Progenitor cell of endocrine pancreas (in vitro differentiated cells): ENCODE measurements around the gene ASIC2. TPM values are rescaled to one million over a fixed set of nuclear protein-coding genes. Genes with fewer than 3 reads are reported as not detected.

Experiments
- DNase-seq: peaks from one replicate; pipeline ENCODE4 v3.0.0; 2021; ENCODE audit warnings: low spot score; ENCODE audit not compliant: unreplicated experiment
- H3K27ac Mint-ChIP-seq: 2 replicates; pipeline ENCODE4 v1.8.0; 2021; ENCODE audit warnings: mild to moderate bottlenecking, moderate library complexity, mixed read lengths
- H3K27me3 Mint-ChIP-seq: 2 replicates; pipeline ENCODE4 v1.8.0; 2021; ENCODE audit warnings: mixed read lengths
- H3K36me3 Mint-ChIP-seq: 2 replicates; pipeline ENCODE4 v1.8.0; 2022; ENCODE audit warnings: mixed read lengths; ENCODE audit not compliant: insufficient read depth
- H3K4me1 Mint-ChIP-seq: 2 replicates; pipeline ENCODE4 v1.8.0; 2021; ENCODE audit warnings: low read depth, mixed read lengths
- H3K4me3 Mint-ChIP-seq: 2 replicates; pipeline ENCODE4 v1.8.0; 2021; ENCODE audit warnings: low read depth, mild to moderate bottlenecking, moderate library complexity, mixed read lengths
- H3K9me3 Mint-ChIP-seq: 2 replicates; pipeline ENCODE4 v1.8.0; 2021; ENCODE audit warnings: low read depth, mixed read lengths
- total RNA-seq: library from RNA; stranded (reverse); gene quantifications from 2 replicates; pipeline ENCODE4 v1.2.1, GENCODE V29; 2021
- TF ChIP-seq, protein P1 (sequence below): fragments of 200-600 bp; sonication (generic); IDR thresholded peaks from one replicate; pipeline ENCODE4 v1.5.0; 2021; ENCODE audit warnings: antibody characterized with exemption, mild to moderate bottlenecking; ENCODE audit not compliant: unreplicated experiment

ASIC2 gene
- total RNA-seq, 1 donor from 2014 or later, result 0.29 TPM

DNA sequence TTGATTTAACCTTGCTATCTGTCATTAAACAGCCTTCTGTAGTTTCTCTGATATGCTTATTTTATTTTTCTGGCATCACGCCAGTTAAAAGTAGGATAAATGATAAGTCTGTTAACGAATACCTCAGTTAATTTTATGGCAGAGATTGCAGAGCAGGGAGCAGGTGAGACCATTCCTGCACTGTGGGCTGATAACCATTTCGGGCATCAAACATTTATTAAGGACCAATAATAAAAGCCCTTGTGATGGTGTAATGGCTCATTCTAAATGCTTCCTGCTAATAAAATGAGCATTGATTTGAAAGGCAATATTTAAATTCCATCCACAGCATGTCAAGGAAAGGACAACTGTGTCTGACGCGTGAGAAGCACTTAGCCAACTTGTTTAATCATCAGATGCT, 94.1 kb downstream of the ASIC2 start:
- H3K36me3 Mint-ChIP-seq, result no peaks in the 10 kb centered on the region
- H3K27ac Mint-ChIP-seq, result no peak overlapping the region
- no peak for DNase-seq
- H3K27me3 Mint-ChIP-seq, result peaks cover 65% of the 10 kb centered on the region
- no peaks in the 10 kb centered on the region for H3K9me3 Mint-ChIP-seq
- no peak overlapping the region for H3K4me3 Mint-ChIP-seq
- TF ChIP-seq, protein P1, sequence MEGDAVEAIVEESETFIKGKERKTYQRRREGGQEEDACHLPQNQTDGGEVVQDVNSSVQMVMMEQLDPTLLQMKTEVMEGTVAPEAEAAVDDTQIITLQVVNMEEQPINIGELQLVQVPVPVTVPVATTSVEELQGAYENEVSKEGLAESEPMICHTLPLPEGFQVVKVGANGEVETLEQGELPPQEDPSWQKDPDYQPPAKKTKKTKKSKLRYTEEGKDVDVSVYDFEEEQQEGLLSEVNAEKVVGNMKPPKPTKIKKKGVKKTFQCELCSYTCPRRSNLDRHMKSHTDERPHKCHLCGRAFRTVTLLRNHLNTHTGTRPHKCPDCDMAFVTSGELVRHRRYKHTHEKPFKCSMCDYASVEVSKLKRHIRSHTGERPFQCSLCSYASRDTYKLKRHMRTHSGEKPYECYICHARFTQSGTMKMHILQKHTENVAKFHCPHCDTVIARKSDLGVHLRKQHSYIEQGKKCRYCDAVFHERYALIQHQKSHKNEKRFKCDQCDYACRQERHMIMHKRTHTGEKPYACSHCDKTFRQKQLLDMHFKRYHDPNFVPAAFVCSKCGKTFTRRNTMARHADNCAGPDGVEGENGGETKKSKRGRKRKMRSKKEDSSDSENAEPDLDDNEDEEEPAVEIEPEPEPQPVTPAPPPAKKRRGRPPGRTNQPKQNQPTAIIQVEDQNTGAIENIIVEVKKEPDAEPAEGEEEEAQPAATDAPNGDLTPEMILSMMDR, result no peak
- H3K4me1 Mint-ChIP-seq, result no peaks in the 10 kb centered on the region

DNA sequence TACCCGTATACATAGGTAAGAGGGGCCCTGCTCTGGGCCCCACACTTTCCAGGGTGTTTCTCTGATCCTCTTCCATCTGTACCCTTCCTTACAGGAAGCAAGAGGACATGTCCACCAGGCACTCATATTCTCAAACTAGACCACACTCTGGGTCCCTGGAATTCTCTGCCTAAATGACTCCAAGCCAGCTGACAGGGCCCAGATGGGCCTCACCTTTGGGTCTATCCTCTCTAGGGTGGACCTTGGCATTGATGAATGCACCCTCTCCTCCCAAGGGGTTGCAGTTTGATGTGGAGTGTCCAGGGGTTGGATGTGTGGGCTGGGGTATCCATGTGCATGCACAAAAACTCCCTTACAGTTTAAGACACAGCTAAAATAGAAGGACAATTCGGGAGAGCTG, 95.8 kb downstream of the ASIC2 start:
- H3K9me3 Mint-ChIP-seq, result no peaks in the 10 kb centered on the region
- no peaks in the 10 kb centered on the region for H3K36me3 Mint-ChIP-seq
- H3K4me3 Mint-ChIP-seq, result no peak overlapping the region
- H3K27me3 Mint-ChIP-seq, result peaks cover 68% of the 10 kb centered on the region
- TF ChIP-seq, protein P1, result no peak
- no peak for DNase-seq
- no peak overlapping the region for H3K27ac Mint-ChIP-seq
- H3K4me1 Mint-ChIP-seq, result no peaks in the 10 kb centered on the region

DNA sequence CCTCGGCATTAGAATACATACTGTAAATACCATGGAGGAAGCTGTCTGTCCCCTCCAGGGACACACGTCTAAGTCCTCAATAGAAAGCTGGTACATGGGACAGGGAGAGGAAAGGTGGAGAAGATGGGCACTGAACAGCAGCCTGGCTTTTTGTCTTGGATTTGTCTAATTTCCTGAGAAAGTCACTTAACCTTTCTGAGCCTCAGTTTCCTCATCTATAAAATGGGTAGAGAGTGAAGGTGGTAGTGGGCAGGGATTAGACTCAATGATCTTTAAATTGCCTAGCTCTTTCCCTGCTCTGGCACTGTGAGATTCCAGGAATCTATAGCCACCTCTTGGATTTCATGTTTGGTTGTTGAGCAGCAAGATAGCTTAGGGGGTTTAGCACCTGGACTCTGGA, 96.2 kb downstream of the ASIC2 start:
- Mint-ChIP-seq H3K9me3 (no peaks in the 10 kb centered on the region), H3K4me1 (no peaks in the 10 kb centered on the region), H3K4me3 (no peak overlapping the region), H3K27ac (no peak overlapping the region), H3K36me3 (no peaks in the 10 kb centered on the region), H3K27me3 (peaks cover 66% of the 10 kb centered on the region)
- TF ChIP-seq, protein P1, result no peak
- DNase-seq, result no peak

DNA sequence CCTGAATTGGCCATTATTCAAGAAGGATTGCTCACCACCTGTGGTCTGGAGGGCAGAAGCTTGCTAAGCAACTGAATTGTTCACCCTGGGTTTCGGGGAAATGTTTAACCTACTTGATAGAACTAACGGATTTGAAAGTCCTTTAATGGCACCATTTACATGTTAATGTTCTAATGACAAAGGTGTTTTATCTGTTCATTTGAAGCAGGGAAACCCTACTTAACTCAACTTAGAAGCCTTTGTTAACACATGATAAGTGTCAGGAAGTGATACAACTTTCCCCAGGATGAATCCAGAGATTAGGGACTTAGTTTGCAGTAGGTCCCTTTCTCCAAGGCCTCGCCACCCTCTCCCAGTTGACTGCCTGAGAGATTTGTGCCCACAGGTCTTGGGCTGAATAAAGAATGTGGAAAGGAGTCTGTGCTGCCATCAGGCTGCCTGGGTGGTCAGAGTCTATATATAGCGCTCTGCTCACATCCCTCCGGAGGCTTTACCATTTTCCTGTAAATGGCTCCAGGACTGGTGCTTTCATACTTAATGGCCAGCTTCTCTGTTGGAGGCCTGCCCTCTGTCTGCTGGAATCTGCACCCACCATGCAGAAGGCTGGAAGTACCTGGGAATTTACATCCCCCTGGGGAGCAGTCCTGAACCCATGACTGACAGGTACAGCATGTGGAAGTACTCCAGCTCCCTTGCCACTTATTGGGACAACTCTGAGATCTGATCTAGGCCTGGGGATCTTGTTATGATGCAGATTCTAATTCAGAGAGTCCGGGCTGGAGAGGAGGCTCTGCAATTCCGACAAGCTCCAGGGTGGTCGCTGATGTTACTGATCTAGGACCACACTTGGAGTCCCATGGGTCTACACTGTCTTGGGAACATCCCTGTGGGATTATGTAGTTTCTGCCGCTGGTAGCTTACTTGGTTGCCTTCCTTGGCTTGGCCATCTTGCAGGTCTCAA, 99.9 kb downstream of the ASIC2 start:
- H3K4me3 Mint-ChIP-seq, result no peak overlapping the region
- TF ChIP-seq, protein P1, result no peak
- H3K27ac Mint-ChIP-seq, result no peak overlapping the region
- no peak for DNase-seq
- no peaks in the 10 kb centered on the region for H3K36me3 Mint-ChIP-seq
- no peaks in the 10 kb centered on the region for H3K4me1 Mint-ChIP-seq
- peaks cover 64% of the 10 kb centered on the region for H3K27me3 Mint-ChIP-seq
- no peaks in the 10 kb centered on the region for H3K9me3 Mint-ChIP-seq

DNA sequence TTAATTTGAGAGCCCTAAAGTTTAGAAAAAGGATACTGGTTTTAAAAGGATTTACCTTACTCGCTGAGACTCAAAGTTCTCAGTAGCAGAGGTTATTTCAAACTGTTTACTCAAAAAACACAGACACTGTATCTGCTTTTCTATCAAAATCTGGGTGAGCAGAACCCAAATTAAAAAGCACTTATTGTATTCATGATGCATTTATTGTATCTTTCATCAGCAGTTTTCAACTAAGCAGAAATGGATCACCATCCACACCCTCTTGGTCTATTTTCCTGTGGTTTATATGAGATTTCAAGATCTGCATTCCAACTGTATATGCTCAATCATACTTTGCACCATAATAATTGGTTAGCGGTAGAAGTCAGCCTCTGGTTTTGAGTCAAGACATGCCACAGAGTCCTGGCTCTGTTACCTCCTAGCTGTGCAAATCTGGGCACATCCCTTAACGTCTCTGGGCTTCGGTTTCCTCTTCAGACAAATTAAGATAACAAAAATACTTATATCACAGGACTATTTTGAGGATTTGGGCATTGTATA, 109.5 kb downstream of the ASIC2 start:
- no peaks in the 10 kb centered on the region for H3K36me3 Mint-ChIP-seq
- peaks cover 25% of the 10 kb centered on the region for H3K27me3 Mint-ChIP-seq
- H3K27ac Mint-ChIP-seq, result no peak overlapping the region
- H3K4me3 Mint-ChIP-seq, result no peak overlapping the region
- no peaks in the 10 kb centered on the region for H3K9me3 Mint-ChIP-seq
- H3K4me1 Mint-ChIP-seq, result no peaks in the 10 kb centered on the region
- TF ChIP-seq, protein P1, result no peak
- DNase-seq, result no peak
